Fibroblast of lung (primary cell): Measurements from ENCODE around the gene TGDS.

Source experiments
- CTCF ChIP-seq, 2 donors: IDR thresholded peaks in 1 of 2; conservative IDR thresholded peaks in 1 of 2; 1 replicate in 1 of 2; 2 replicates in 1 of 2; pipeline ENCODE4 v1.5.1; 2011 to 2012; ENCODE audit warnings: low read length in 2 of 2, control low read depth in 1 of 2, inconsistent platforms in 1 of 2, low read depth in 1 of 2, mild to moderate bottlenecking in 1 of 2
- EZH2 ChIP-seq: IDR thresholded peaks from 2 replicates; pipeline ENCODE4 v1.5.1; 2012; ENCODE audit warnings: low read length, control low read depth, mild to moderate bottlenecking; ENCODE audit errors: missing control alignments

GRCh38 chr13:94550062-94550738 lies 45.8 kb downstream of the TGDS start:
- TF ChIP-seq CTCF (conservative IDR thresholded peaks at IDR 0.05 in 1 of 2, IDR thresholded peaks at IDR 0.05 in 1 of 2; ENCODE audit: low read depth in 1 of 2, low read length in 2 of 2) (no peak), EZH2 (no peak)
